ENCODE results near the gene DVL1. TPM values are rescaled to one million over a fixed set of nuclear protein-coding genes. Genes with fewer than 3 reads are reported as not detected.
A peak's percentile ranks its signal among the peaks of the same experiment; 100 is the strongest.

DVL1 gene
- total and polyA plus RNA-seq, 9 of the 15 experiments (the other 6 are each of a cell fraction or from before 2014, with no cell fraction given), result 0.62 to 135 (median 24.3) TPM

DNA sequence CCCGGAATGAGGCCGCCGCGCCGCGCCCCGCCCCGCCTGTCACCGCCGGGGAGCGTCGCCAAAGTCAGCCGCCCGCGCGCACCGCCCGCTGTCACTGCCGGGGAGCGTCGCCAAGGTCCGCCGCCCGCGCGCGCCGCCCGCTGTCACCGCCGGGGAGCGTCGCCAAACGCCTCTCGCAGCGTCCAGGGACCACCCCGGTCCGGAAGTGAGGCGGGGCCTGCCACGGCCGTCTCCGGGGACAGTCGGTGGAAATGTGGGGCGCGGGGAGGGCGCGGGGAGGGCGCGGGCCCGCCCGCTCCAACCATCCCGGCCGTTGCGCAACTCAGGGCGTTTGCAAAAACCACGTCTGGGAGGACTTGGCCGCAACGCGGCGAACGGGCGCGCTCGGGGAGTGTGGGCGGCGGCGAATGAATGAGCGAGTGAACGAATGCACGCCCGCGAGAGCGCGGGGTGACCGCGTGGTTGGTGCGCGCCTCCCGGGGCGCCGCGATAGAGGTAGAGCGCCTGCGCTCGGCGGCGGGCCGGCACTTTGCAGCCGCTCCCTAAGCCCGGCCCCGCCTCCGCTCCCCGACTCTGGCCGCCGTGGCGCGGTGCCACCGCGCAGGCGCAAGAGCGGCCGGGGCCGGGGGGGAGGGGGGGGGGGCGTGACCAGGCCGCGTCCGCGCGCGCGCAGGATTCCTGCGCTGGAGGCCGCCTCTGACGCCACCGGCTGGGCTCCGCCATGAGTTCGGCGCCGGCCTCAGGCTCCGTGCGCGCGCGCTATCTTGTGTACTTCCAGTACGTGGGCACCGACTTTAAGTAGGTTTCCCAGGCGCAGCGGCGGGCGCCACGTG, 41.1 kb downstream of the DVL1 start, which contains the start of the genes ACAP3 and PUSL1:
TSS of gene ACAP3 (minus strand) at position 8 of the 833 bp plus-strand sequence. CDS start 115 bp downstream, outside the sequence.
TSS of gene PUSL1 (plus strand) at position 675 of the 833 bp plus-strand sequence. CDS start at position 722, 47 bp downstream.
- Histone ChIP-seq H3K79me2 (ENCODE audit: control insufficient read depth, insufficient read depth, low read length) (peaks cover 54% of the 10 kb centered on the region), H3K27ac (ENCODE audit: extremely low read depth, low read depth, low read length) (peak within 1 kb of the TSS; percentile 96), H3K9ac (ENCODE audit: insufficient read depth in 1 of 2, low read depth in 2 of 2, low read length in 2 of 2) (peak within 1 kb of the TSS; percentile 91 to 99), H4K20me1 (replicated peaks; ENCODE audit: control insufficient read depth, insufficient read depth, low read length) (peaks cover 23% of the 10 kb centered on the region), H3K36me3 (ENCODE audit: control insufficient read depth, insufficient read depth, low read length) (peaks cover 41% of the 10 kb centered on the region), H3K9me1 (ENCODE audit: control insufficient read depth, insufficient read depth, low read length) (peaks cover 5% of the 10 kb centered on the region), H2AFZ (ENCODE audit: low read depth, low read length) (peak within 1 kb of the TSS; percentile 93), H3K4me3 (peak within 1 kb of the TSS; percentile 94), H3K4me1 (replicated peaks in 1 of 2; ENCODE audit: control insufficient read depth in 2 of 2, insufficient read depth in 2 of 2, low read length in 2 of 2) (peaks cover 41 to 97% of the 10 kb centered on the region in 2 experiments), H3K27me3 (ENCODE audit: control insufficient read depth in 2 of 2, insufficient read depth in 2 of 2, low read length in 2 of 2) (no peaks in the 10 kb centered on the region), H3K4me2 (ENCODE audit: insufficient read depth, low read length) (peak within 1 kb of the TSS; percentile 88), H3K9me3 (replicated peaks; ENCODE audit: control insufficient read depth, insufficient read depth, low read depth, low read length) (no peaks in the 10 kb centered on the region)
- FAIRE-seq, result peak; percentile 71
- intact Hi-C loops (cut with micrococcal nuclease) (loop anchor here (2.0 to 10.0 kb wide), 3 partner anchors 17 to 917 kb away; partner anchors contain the start of genes AURKAIP1, CPTP, INTS11 and SKI), in situ Hi-C loops (cut with MboI) (no loop called here)
- under 1% methylated on average over 94 of the region's 131 CpGs for WGBS (ENCODE audit: insufficient coverage, low coverage, missing lambda C conversion rate)
- peak; percentile 52 for ATAC-seq
- peak; percentile 95 to 99 (median 97) for DNase-seq (ENCODE audit: extremely low read depth in 1 of 4, low spot score in 3 of 4)
- ChIA-PET POLR2A (no interaction called here), CTCF (ENCODE audit: low intra/inter-chr PET ratio) (no interaction called here)
- no TSS peak for BruUV-seq (replicated peaks)
- TF ChIP-seq, protein P1, sequence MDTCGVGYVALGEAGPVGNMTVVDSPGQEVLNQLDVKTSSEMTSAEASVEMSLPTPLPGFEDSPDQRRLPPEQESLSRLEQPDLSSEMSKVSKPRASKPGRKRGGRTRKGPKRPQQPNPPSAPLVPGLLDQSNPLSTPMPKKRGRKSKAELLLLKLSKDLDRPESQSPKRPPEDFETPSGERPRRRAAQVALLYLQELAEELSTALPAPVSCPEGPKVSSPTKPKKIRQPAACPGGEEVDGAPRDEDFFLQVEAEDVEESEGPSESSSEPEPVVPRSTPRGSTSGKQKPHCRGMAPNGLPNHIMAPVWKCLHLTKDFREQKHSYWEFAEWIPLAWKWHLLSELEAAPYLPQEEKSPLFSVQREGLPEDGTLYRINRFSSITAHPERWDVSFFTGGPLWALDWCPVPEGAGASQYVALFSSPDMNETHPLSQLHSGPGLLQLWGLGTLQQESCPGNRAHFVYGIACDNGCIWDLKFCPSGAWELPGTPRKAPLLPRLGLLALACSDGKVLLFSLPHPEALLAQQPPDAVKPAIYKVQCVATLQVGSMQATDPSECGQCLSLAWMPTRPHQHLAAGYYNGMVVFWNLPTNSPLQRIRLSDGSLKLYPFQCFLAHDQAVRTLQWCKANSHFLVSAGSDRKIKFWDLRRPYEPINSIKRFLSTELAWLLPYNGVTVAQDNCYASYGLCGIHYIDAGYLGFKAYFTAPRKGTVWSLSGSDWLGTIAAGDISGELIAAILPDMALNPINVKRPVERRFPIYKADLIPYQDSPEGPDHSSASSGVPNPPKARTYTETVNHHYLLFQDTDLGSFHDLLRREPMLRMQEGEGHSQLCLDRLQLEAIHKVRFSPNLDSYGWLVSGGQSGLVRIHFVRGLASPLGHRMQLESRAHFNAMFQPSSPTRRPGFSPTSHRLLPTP (IDR thresholded peaks at IDR 0.05; ENCODE audit: borderline replicate concordance, extremely low read depth, insufficient read length), result peak; percentile 31
- no peak for TF ChIP-seq ZNF3 (CRISPR knock-in tag; IDR thresholded peaks at IDR 0.05)
- TF ChIP-seq L3MBTL2 (IDR thresholded peaks at IDR 0.05), result peak; percentile 59; the same call in 1 of the 2 replicates
- no peak for TF ChIP-seq NUFIP1 (IDR thresholded peaks at IDR 0.05; ENCODE audit: partially characterized antibody)
- TF ChIP-seq NRF1 (conservative IDR thresholded peaks at IDR 0.05 in 1 of 2, IDR thresholded peaks at IDR 0.05 in 1 of 2), result peak; percentile 92 to 93
- TF ChIP-seq, protein P2, sequence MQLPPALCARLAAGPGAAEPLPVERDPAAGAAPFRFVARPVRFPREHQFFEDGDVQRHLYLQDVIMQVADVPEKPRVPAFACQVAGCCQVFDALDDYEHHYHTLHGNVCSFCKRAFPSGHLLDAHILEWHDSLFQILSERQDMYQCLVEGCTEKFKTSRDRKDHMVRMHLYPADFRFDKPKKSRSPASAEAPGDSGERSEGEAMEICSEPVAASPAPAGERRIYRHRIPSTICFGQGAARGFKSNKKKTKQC (CRISPR knock-in tag; IDR thresholded peaks at IDR 0.05), result peak; percentile 75; the same call in 1 of the 2 replicates
- TF ChIP-seq SIRT6 (IDR thresholded peaks at IDR 0.05; ENCODE audit: low read depth, low read length), result no peak
- no peak for TF ChIP-seq TEAD2 (tag; IDR thresholded peaks at IDR 0.05)
- peak; percentile 77; the same call in 1 of the 2 replicates for TF ChIP-seq XRCC5 (IDR thresholded peaks at IDR 0.05; ENCODE audit: low read depth, low read length)
- TF ChIP-seq, protein P3, sequence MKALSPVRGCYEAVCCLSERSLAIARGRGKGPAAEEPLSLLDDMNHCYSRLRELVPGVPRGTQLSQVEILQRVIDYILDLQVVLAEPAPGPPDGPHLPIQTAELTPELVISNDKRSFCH (CRISPR knock-in tag; IDR thresholded peaks at IDR 0.05), result no peak
- TF ChIP-seq, protein P3 (tag; IDR thresholded peaks at IDR 0.05), result peak; percentile 63; the same call in 1 of the 2 replicates
- TF ChIP-seq KLF6 (CRISPR knock-in tag; IDR thresholded peaks at IDR 0.05; ENCODE audit: borderline replicate concordance), result no peak
- TF ChIP-seq EHMT2 (IDR thresholded peaks at IDR 0.05), result no peak; the same call in 1 of the 2 replicates
- TF ChIP-seq TEAD1 (CRISPR knock-in tag; IDR thresholded peaks at IDR 0.05), result peak in 1 of 2 experiments; percentile 28; a peak in 1 of 4 replicates
- TF ChIP-seq, protein P4, sequence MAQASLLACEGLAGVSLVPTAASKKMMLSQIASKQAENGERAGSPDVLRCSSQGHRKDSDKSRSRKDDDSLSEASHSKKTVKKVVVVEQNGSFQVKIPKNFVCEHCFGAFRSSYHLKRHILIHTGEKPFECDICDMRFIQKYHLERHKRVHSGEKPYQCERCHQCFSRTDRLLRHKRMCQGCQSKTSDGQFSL (CRISPR knock-in tag; IDR thresholded peaks at IDR 0.05), result peak; percentile 96
- TF ChIP-seq, protein P4 (tag; IDR thresholded peaks at IDR 0.05), result peak in 1 of 2 experiments; percentile 99; a peak in 2 of 4 replicates
